ENCODE results near the gene EVA1A.

DNA sequence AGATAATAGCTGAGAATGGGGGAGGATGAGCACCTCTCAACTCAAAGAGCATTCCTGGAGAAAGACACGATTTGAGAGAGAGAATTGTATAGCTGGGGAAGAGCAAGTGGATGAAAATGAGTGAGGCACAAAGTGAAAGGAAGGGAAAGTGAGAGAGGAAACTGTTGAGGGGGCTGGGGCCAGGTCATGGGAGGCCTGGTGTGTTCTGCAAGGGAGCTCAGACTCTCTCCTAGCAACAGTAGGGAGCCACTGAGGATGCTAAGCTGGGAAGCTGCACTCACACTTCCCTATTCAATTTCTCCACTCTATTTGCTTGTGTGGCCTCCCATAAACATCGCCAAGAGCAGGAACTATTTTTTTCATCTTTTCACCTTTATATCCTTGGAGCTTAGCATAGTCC, 14.8 kb downstream of the EVA1A start:
- TF ChIP-seq, protein P1, sequence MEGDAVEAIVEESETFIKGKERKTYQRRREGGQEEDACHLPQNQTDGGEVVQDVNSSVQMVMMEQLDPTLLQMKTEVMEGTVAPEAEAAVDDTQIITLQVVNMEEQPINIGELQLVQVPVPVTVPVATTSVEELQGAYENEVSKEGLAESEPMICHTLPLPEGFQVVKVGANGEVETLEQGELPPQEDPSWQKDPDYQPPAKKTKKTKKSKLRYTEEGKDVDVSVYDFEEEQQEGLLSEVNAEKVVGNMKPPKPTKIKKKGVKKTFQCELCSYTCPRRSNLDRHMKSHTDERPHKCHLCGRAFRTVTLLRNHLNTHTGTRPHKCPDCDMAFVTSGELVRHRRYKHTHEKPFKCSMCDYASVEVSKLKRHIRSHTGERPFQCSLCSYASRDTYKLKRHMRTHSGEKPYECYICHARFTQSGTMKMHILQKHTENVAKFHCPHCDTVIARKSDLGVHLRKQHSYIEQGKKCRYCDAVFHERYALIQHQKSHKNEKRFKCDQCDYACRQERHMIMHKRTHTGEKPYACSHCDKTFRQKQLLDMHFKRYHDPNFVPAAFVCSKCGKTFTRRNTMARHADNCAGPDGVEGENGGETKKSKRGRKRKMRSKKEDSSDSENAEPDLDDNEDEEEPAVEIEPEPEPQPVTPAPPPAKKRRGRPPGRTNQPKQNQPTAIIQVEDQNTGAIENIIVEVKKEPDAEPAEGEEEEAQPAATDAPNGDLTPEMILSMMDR (optimal IDR thresholded peaks at IDR 0.05 in 1 of 3, IDR thresholded peaks at IDR 0.05 in 1 of 3, conservative IDR thresholded peaks at IDR 0.05 in 1 of 3; ENCODE audit: extremely low read depth in 1 of 3, insufficient read depth in 2 of 3, low read length in 3 of 3) = no peak
- no peak for TF ChIP-seq EZH2 (IDR thresholded peaks at IDR 0.05; ENCODE audit: low read length)
